GM23338 (cell line): ENCODE data around the gene MED9. TPM values are rescaled to one million over a fixed set of nuclear protein-coding genes. Genes with fewer than 3 reads are reported as not detected.

Source experiments
- ATAC-seq: fragments of 200-7000 bp; cut with Tn5 transposase; 3 replicates; pipeline ENCODE4 v1.9.1; 2020
- DNase-seq: peaks from one replicate; pipeline ENCODE4 v3.0.0-alpha.2; 2015; ENCODE audit warnings: low spot score
- H2AFZ ChIP-seq: fragments of 200-600 bp; sonication (generic); 2 replicates; pipeline ENCODE4 v1.8.0; 2016; ENCODE audit warnings: antibody characterized with exemption, mild to moderate bottlenecking, moderate library complexity
- H3F3A ChIP-seq: fragments of 200-600 bp; sonication (generic); replicated peaks from 2 replicates; pipeline ENCODE4 v1.8.0; 2017; ENCODE audit warnings: antibody characterized with exemption, mixed run types, low read depth
- H3K27ac ChIP-seq: fragments of 200-600 bp; sonication (generic); 2 replicates; pipeline ENCODE4 v1.6.1; 2016; ENCODE audit warnings: low read depth
- H3K27me3 ChIP-seq: fragments of 200-600 bp; sonication (generic); 2 replicates; pipeline ENCODE4 v1.8.0; 2016; ENCODE audit warnings: mild to moderate bottlenecking, mixed run types, moderate library complexity; ENCODE audit not compliant: insufficient read depth
- H3K36me3 ChIP-seq: fragments of 200-600 bp; sonication (generic); 2 replicates; pipeline ENCODE4 v1.8.0; 2016; ENCODE audit warnings: mild to moderate bottlenecking; ENCODE audit not compliant: insufficient read depth
- H3K4me1 ChIP-seq: fragments of 200-600 bp; sonication (generic); 2 replicates; pipeline ENCODE4 v1.8.0; 2016; ENCODE audit warnings: mild to moderate bottlenecking, moderate library complexity; ENCODE audit not compliant: insufficient read depth
- H3K4me2 ChIP-seq: fragments of 200-600 bp; sonication (generic); 2 replicates; pipeline ENCODE4 v1.7.1; 2017; ENCODE audit warnings: mixed run types
- H3K4me3 ChIP-seq: fragments of 200-600 bp; sonication (generic); 2 replicates; pipeline ENCODE4 v1.6.1; 2016; ENCODE audit warnings: mixed run types
- H3K79me2 ChIP-seq: fragments of 200-600 bp; sonication (generic); replicated peaks from 2 replicates; pipeline ENCODE4 v1.8.0; 2017; ENCODE audit warnings: mild to moderate bottlenecking; ENCODE audit not compliant: insufficient read depth
- H3K9me2 ChIP-seq: fragments of 200-600 bp; sonication (generic); 2 replicates; pipeline ENCODE4 v1.8.0; 2017; ENCODE audit not compliant: insufficient read depth
- H4K20me1 ChIP-seq: fragments of 200-600 bp; sonication (generic); replicated peaks from 2 replicates; pipeline ENCODE4 v1.8.0; 2017; ENCODE audit warnings: mild to moderate bottlenecking; ENCODE audit not compliant: insufficient read depth
- H3K27ac Mint-ChIP-seq: 2 replicates; pipeline ENCODE4 v1.8.0; 2020; ENCODE audit warnings: inconsistent platforms, mild to moderate bottlenecking, moderate library complexity, mixed read lengths
- H3K27me3 Mint-ChIP-seq: 3 replicates; pipeline ENCODE4 v1.8.0; 2022; ENCODE audit warnings: low read depth, mild to moderate bottlenecking, moderate library complexity, mixed read lengths, inconsistent platforms; ENCODE audit not compliant: insufficient read depth, poor library complexity
- H3K36me3 Mint-ChIP-seq: 3 replicates; pipeline ENCODE4 v1.8.0; 2021; ENCODE audit warnings: low read depth, mild to moderate bottlenecking, inconsistent platforms, moderate library complexity, mixed read lengths
- H3K4me1 Mint-ChIP-seq: 3 replicates; pipeline ENCODE4 v1.8.0; 2020; ENCODE audit warnings: mild to moderate bottlenecking, inconsistent platforms, mixed read lengths
- H3K4me3 Mint-ChIP-seq: 3 replicates; pipeline ENCODE4 v1.8.0; 2021; ENCODE audit warnings: moderate library complexity, mild to moderate bottlenecking, inconsistent platforms, mixed read lengths
- H3K9me3 Mint-ChIP-seq: 3 replicates; pipeline ENCODE4 v1.8.0; 2020; ENCODE audit warnings: moderate library complexity, mild to moderate bottlenecking, inconsistent platforms, mixed read lengths
- CREB1 ChIP-seq: fragments of 250-450 bp; sonication (Bioruptor Pico); IDR thresholded peaks from 2 replicates; pipeline ENCODE4 v1.5.0; 2020; ENCODE audit warnings: low read depth, mild to moderate bottlenecking, moderate library complexity
- CTCF ChIP-seq, 2 experiments: fragments of 200-600 bp in 1 of 2; sonication (generic) in 1 of 2; conservative IDR thresholded peaks; 2 replicates each; pipeline versions ENCODE4 v1.5.1 to v1.6.1; 2016 to 2017; ENCODE audit warnings: antibody characterized with exemption in 2 of 2, low read depth in 2 of 2, mild to moderate bottlenecking in 2 of 2, moderate library complexity in 1 of 2
- ETS1 ChIP-seq: IDR thresholded peaks from 2 replicates; pipeline ENCODE4 v1.6.1; 2016; ENCODE audit warnings: antibody characterized with exemption
- EZH2 ChIP-seq: fragments of 200-600 bp; sonication (generic); IDR thresholded peaks from one replicate; pipeline ENCODE4 v1.8.0; 2017; ENCODE audit warnings: antibody characterized with exemption, mild to moderate bottlenecking, low read depth; ENCODE audit not compliant: unreplicated experiment
- EZH2phosphoT487 ChIP-seq: fragments of 200-600 bp; sonication (generic); IDR thresholded peaks from one replicate; pipeline ENCODE4 v1.8.1; 2018; ENCODE audit warnings: antibody characterized with exemption; ENCODE audit not compliant: unreplicated experiment
- JUNB ChIP-seq: IDR thresholded peaks from one replicate; pipeline ENCODE4 v1.6.1; 2016; ENCODE audit warnings: antibody characterized with exemption; ENCODE audit not compliant: unreplicated experiment
- POLR2AphosphoS5 ChIP-seq: IDR thresholded peaks from 2 replicates; pipeline ENCODE4 v1.6.1; 2016; ENCODE audit warnings: antibody characterized with exemption, low read depth
- REST ChIP-seq: IDR thresholded peaks from one replicate; pipeline ENCODE4 v1.6.1; 2018; ENCODE audit warnings: antibody characterized with exemption; ENCODE audit not compliant: unreplicated experiment
- ZNF114 ChIP-seq: fragments of 250-450 bp; sonication (Bioruptor Pico); IDR thresholded peaks from 2 replicates; pipeline ENCODE4 v1.5.0; 2020; ENCODE audit warnings: mild to moderate bottlenecking, moderate library complexity
- ZNF331 ChIP-seq: fragments of 250-450 bp; sonication (Bioruptor Pico); IDR thresholded peaks from 2 replicates; pipeline ENCODE4 v1.5.0; 2020; ENCODE audit warnings: low read depth, mild to moderate bottlenecking, moderate library complexity
- ZNF462 ChIP-seq: fragments of 250-450 bp; sonication (Bioruptor Pico); IDR thresholded peaks from 2 replicates; pipeline ENCODE4 v1.5.0; 2020; ENCODE audit warnings: mild to moderate bottlenecking, moderate library complexity
- polyA plus RNA-seq: library from polyadenylated mRNA; unstranded; fragments of >200 nt; fragmentation: Nextera tagmentation; extraction: Ambion mirVana; gene quantifications from 2 replicates; pipeline ENCODE4 v1.2.1, GENCODE V29; 2016
- total RNA-seq: library from RNA; depleted of rRNA; stranded (reverse); fragments of >200 nt; shearing (Covaris generic); gene quantifications from 2 replicates; pipeline ENCODE4 v1.2.3, GENCODE V29; 2014

Gene MED9
- total and polyA plus RNA-seq, 2 experiments from 2014 or later: 17.3 to 19.9 TPM

- H3K4me1 Mint-ChIP-seq: peaks cover 14% of the 10 kb centered on the region
- ATAC-seq: no peak
- Histone ChIP-seq H4K20me1 (no peaks in the 10 kb centered on the region), H3K79me2 (no peaks in the 10 kb centered on the region), H3K27me3 (no peaks in the 10 kb centered on the region), H3K9me2 (no peaks in the 10 kb centered on the region), H3K36me3 (no peaks in the 10 kb centered on the region), H3F3A (no peaks in the 10 kb centered on the region), H3K27ac (no peak overlapping the region), H2AFZ (no peak overlapping the region), H3K4me1 (peaks cover 4% of the 10 kb centered on the region; the same call in 1 of the 2 replicates), H3K4me3 (no peak overlapping the region), H3K4me2 (no peak overlapping the region)
- H3K27me3 Mint-ChIP-seq: peaks cover 2% of the 10 kb centered on the region
- no peak overlapping the region for H3K4me3 Mint-ChIP-seq
- no peak for DNase-seq
- H3K9me3 Mint-ChIP-seq: peaks cover 5% of the 10 kb centered on the region; the same call in 2 of the 3 replicates
- H3K36me3 Mint-ChIP-seq: no peaks in the 10 kb centered on the region; the same call in 2 of the 3 replicates
- TF ChIP-seq ZNF114 (CRISPR knock-in tag) (no peak), POLR2AphosphoS5 (no peak), ZNF462 (no peak), CREB1 (CRISPR knock-in tag) (no peak), ZNF331 (CRISPR knock-in tag) (no peak), ETS1 (no peak), EZH2 (no peak), EZH2phosphoT487 (no peak), JUNB (no peak), CTCF (conservative IDR thresholded peaks at IDR 0.05; ENCODE audit: low read depth in 2 of 2) (no peak), REST (no peak)
- no peak overlapping the region for H3K27ac Mint-ChIP-seq
Observed at GRCh38 chr17:17446666-17447155, 30.1 kb upstream of the MED9 start.
